GM19395 (cell line): ENCODE results near the gene CERCAM.
A peak's percentile ranks its signal among the peaks of the same experiment; 100 is the strongest.
"Not testable (repeated sequence)": the region's sequence is repeated elsewhere in the genome, so short reads cannot be mapped to it uniquely, and the experiment has no call there.

ENCODE experiments used
- ATAC-seq: cut with Tn5 transposase; IDR thresholded peaks from one replicate; pipeline ENCODE4 v1.9.1; 2021; ENCODE audit warnings: mild to moderate bottlenecking, moderate library complexity; ENCODE audit not compliant: unreplicated experiment

CERCAM gene

DNA sequence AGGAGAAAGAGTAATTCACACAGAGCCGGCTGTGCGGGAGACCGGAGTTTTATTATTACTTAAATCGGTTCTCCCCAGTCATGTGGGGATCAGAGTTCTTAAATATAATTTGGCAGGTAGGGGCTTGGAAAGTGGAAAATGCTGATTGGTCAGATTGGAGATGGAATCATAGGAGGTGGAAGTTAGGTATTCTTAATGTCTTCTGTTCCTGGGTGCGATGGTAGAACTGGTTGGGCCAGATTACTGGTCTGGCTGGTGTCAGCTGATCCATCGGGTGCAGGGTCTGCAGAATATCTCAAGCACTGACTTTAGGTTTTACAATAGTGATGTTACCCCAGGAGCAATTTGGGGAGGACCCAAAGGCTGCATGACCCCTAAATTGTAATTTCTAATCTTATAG, 4.6 kb upstream of the CERCAM start:
- ATAC-seq = no peak

- ATAC-seq = no peak
Measured at GRCh38 chr9:128416432-128417019, 4.1 kb upstream of the CERCAM start.

GRCh38 chr9:128419061-128419925, 1.4 kb upstream of the CERCAM start:
- no peak for ATAC-seq

- ATAC-seq = peak; percentile 79
Measured at GRCh38 chr9:128420060-128420650, 502 bp upstream of the CERCAM start.

DNA sequence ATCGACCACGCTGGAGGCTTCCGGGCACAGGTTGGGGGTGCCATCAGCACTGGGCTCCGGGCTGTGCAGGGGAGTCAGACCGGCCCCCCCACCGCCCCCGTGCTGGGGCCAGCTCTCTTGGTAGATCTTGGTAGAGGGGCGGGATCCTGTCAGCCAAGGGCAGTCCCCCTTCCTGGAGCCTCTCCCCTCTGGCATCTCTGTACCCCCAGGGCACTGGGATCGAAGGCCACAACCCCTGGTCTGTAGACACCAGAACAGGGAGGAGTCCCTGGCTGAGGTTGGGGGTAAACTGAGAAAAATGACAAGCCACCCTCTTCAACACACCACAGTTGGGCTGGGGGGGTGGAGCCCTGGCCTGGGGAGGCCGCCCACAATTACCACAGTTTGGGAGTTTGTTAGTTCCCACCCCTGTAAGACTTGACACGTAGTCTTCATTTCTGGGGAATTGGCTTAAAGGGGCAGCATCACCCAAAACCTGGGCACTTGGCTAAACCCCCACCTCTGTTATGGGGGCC, 882 bp downstream of the CERCAM start:
- ATAC-seq = no peak

- ATAC-seq = not testable (repeated sequence)
Measured at GRCh38 chr9:128422022-128422782, 1.5 kb downstream of the CERCAM start.

GRCh38 chr9:128422783-128423150, 2.1 kb downstream of the CERCAM start:
- no peak for ATAC-seq

- not testable (repeated sequence) for ATAC-seq
Measured at GRCh38 chr9:128423356-128423755, 2.7 kb downstream of the CERCAM start.

DNA sequence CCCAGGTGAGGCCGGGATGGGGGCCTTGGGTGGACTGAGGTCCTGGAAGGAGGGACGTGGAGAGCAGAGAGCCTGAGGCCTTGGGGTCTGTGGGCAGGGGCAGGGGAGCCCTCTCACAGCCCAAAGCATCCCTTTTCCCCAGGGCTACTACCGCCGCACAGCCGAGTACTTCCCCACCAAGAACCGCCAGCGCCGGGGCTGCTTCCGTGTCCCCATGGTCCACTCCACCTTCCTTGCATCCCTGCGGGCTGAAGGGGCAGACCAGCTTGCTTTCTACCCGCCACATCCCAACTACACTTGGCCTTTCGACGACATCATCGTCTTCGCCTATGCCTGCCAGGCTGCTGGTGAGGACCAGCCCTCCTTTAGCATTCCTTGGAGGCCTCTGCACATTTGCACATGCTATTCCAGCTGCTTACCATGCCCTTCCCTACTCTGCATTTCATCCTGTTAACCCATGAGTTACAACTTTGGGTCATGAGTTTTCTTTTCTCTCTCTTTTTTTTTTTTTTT, 3.7 kb downstream of the CERCAM start:
- no peak for ATAC-seq

- ATAC-seq = no peak
Measured at GRCh38 chr9:128428644-128429512, 8.2 kb downstream of the CERCAM start.

DNA sequence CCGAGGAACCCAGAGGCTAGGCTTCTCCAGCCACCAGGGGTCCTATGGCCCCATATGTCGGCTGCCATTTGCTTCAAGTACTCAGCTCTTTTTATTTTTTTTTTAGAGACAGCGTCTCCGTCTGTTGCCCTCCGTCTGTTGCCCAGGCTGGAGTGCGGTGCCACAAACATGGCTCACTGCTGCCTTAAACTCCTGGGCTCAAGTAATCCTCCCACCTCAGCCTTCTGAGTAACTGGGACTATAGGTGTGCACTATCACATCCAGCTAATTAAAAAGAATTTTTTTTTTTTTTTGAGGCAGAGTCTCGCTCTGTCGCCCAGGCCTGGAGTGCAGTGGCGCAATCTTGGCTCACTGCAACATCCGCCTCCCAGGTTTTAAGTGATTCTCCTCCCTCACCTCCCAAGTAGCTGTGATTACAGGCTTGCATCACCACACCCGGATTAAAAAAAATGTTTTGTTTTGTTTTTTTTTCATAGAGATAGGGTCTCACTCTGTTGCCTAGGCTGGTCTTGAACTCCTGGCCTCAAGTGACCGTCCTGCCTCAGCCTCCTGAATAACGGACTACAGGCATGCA, 8.9 kb downstream of the CERCAM start:
- no peak for ATAC-seq

DNA sequence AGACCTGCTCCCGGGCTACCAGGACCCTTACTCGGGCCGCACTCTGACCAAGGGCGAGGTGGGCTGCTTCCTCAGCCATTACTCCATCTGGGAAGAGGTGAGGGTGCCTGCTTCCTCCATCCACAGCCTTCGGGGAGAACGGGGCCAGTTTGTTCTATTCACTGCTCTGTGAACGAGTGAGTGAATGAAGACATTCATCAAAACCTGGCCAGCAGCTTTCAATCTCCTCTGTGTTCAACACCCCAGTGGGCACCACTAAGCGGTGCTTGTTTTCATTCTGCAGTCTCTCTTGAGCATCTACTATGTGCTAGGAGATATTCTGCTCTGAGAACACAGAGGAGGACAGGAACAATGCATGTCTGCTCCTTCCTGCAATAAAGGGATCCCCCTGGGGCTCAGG, 10.6 kb downstream of the CERCAM start:
- ATAC-seq = no peak

DNA sequence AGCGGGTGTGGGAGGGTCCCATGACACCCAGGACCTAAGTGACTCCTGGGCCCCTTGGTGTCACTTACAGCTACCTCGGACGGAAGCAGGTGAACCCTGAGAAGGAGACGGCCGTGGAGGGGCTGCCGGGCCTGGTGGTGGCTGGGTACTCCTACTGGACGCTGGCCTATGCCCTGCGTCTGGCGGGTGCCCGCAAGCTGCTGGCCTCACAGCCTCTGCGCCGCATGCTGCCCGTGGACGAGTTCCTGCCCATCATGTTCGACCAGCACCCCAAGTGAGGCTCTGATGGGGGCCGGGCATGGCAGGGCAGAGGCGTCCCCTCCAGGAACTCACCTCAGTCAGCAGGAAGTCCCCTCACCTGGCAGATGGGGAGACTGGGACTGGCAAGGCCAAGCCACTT, 13.7 kb downstream of the CERCAM start:
- ATAC-seq = no peak

DNA sequence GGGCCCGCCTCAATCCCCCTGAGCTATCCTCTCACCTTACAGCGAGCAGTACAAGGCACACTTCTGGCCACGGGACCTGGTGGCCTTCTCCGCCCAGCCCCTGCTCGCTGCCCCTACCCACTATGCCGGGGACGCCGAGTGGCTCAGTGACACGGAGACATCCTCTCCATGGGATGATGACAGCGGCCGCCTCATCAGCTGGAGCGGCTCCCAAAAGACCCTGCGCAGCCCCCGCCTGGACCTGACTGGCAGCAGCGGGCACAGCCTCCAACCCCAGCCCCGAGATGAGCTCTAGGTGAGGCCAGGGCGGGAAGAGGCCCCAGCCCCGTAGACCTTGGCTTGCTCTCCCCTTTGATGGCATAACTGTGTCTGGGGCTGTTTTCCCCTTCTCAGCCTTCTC, 15.0 kb downstream of the CERCAM start:
- ATAC-seq = no peak

GRCh38 chr9:128438343-128439109, 17.9 kb downstream of the CERCAM start:
- ATAC-seq = peak; percentile 61

- no peak for ATAC-seq
Measured at GRCh38 chr9:128439273-128439672, 18.6 kb downstream of the CERCAM start.

DNA sequence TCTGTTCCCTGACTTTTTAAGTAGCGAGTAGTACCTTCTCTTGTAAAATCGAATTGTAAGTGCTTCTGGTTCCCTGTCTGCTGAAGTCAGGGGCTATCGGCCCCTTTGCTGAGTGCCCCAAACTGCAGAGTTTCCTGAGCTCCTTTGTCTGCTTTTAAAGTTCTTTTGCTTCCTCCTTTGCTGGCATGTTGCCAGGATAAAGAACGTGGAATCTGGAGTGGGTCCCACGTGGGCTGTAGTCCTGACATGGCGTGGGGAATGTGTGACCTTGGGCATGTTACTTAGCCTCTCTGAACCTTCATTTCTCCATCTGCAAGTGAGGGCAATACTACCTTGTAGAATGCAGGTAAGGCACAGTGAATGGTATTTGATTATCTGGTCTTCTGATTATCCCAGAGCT, 21.5 kb downstream of the CERCAM start:
- no peak for ATAC-seq

DNA sequence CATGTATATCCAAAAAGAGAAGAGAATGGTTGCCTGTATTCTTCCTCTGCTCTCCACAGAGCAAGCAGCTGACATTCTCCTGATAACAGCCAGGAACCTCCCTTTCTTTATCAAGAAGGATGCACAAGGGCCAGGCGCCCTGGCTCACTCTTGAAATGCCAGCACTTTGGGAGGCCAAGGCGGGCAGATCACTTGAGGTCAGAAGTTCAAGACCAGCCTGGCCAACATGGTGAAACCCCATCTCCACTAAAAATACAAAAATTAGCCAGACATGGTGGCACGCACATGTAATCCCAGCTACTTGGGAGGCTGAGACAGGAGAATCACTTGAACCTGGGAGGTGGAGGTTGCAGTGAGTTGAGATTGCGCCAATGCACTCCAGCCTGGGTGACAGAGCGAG, 25.8 kb downstream of the CERCAM start:
- ATAC-seq = not testable (repeated sequence)

DNA sequence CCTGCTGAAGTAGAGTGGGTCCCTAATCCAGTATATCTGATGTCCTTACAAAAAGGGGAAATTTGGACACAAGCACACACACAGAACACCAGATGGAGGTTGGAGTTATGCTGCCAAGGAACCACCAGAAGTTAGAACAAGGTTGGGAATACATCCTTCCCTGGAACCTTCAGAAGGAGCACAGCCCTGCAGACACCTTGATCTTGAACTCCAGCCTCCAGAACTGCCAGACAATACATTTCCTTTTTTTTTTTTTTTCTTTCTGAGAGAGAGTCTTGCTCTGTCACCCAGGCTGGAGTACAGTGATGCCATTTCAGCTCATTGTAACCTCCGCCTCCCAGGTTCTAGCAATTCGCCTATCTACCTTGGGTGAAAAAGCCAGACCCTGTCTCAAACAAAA, 28.1 kb downstream of the CERCAM start:
- no peak for ATAC-seq
